GM21447 (cell line): ENCODE results near the gene HSPA4L.

ENCODE experiments used
- ATAC-seq: cut with Tn5 transposase; IDR thresholded peaks from one replicate; pipeline ENCODE4 v1.9.1; 2021; ENCODE audit not compliant: unreplicated experiment

Gene HSPA4L

DNA sequence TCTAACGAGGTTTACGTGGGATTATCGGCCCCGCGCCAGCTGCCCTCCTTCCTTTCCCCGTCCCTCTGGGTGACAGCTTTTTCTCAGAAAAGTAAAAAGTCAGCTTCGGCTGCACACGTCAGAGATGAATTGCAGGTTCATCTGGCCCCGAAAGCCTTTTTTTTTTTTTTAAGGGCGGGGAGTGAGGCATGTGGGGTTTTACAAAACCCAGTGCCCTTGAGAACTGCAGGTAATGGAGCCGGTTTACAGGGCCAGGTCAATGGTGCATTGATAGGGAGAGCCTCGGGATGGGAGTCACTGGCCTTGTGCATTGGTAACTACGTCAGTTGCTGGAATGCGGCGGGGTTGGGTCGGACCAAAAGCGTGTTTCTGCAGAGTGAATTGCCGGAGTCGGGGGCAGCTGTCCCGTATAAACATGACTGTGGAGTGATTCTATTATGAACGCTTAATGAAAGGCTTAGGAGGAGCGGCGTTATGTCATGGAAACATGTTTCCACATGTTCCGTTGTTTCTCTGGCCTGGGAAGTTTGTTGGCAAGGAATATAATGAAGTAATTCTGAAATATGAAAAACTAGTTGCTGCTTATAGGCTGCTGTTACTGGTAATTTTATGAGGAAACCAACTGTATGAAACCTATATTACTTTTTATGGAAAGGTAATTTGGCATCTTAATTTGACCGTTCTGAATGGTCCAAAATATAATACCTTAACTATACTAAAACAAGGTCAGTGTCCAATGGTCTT is 1.1 kb downstream of the HSPA4L start:
- peak; percentile 15 for ATAC-seq

DNA sequence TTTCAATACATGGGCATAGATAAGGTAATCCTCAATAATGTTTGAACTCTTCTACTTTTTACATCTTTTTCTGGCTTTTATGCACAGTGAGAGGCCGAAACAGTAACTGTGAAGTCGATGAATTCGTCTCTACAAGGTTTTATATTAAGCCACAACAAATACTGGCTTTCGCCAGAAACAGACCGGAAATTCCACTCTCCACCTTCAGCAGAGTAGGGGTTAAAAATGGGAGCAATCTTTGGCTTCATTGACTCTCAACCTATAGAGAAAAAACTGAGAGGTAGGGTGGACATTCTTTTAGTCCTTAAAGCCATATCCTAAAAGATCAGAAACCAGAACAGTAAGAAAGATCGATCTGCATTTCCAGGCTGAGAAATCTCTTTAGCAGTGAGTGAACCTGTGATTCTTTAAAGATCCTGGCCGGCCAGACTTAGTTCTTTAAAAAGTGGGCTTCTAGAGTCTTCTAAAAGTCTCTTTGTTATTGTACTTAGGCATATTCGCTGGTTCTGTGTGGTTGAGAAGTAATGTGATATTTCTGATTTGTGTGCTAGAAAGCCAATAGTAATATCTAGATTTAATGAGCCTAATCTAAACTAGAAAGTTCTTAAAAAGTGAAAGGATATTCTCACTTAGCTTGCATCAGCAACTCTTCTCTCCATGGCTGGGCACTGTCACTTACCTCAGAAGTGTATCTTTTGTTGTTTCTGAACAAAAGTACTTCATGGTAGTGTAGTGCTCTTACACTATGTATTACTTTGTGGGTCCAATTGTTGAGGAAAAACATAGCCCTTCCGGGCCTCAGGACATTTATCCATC is 2.0 kb downstream of the HSPA4L start:
- no peak for ATAC-seq

DNA sequence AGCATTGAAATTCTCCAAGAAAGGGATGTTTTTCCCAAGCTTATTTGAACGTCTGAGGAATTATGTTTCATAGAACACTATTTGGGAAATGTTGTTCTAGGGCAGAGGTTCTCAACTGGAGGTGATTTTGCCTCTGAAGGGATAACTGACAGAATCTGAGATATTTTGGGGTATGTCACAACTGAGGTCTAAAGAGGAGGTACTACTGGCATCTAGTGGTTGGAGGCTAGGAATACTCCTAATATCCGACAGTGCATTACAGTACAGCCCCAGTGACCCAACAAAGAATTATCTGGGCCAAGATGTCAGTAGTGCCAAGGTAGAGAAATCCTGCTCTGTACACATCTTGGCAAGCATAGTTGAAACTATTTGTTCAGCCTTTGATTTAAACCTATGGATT is 6.4 kb downstream of the HSPA4L start:
- ATAC-seq: peak; percentile 63

DNA sequence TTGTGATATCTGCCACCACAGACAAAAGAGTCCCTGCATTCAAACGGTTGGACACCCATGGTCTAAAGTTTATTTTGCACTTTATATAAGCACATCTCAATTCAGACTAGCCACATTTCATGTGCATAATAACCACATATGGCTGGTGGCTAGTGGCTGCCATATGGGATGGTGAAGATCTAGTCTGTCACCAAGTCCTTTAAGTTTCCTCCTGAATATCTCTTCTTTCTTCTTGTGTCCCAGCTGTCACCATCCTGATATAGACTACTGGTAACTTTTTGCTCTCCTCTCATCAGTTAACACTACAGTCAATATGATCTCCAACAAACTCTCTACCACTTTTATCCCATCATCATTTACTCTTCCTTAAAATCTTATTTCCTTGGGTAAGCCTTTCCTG is 9.3 kb downstream of the HSPA4L start:
- ATAC-seq: no peak

DNA sequence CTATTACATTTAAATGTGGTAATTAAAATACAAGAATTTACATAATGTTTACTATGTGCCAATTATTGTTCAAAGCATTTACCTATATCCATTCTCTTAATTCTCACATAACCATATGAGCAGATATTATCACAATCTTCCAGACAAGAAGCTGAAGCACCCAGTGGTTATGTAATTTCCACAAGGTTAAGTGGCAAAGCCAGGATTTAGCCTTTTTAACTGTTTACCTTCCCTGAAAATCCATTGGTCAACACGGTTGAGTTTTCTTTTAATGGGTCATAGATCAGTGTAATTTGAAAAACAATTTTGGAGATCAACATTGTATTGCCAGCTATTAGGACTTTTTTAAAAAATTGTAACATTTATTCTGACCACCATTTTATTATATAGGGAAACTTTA is 11.4 kb downstream of the HSPA4L start:
- no peak for ATAC-seq

DNA sequence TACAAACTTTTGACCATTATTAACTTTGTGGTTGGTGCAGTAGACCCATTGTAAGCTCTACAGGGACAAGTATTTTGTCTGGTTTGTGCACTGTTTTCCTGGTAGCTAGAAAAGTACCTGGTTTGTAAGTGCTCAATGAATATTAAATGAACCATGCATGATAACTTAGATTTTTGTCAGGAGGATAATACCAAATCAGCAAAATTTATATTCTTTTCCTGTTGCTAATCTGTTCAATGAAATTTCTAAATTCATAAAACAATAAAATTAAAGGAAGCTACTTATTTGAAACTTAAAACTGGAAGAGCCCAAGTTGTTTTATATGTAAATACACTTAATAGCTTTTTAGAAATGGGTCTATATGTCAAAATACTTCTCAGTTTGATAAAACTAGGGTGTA is 17.6 kb downstream of the HSPA4L start:
- no peak for ATAC-seq

DNA sequence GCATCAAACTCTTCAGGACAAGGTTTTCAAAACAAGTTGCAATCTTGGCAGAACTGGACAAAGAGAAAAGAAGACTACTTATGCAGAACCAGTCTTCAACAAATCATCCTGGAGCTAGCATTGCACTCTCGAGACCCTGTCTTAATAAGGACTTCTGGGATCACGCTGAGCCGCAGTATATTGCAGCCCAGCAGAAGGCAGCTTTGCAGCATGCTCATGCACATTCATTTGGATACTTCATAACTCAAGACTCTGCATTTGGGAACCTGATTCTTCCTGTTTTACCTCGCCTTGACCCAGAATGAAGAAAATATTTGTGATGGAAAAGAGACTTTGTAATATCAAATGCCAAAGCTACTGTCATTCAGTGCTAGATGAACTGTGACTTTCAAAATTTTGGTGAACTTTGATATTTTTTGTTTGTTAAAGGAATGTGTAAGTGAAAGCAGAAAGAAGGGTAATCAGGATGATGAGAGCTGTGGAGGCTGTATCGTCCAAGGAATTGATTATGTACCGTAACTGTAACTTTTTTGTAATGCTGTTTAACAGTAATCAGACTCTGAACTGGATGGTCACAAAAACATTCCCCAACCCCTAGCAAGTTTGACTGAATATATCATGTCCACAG is 27.2 kb downstream of the HSPA4L start:
- no peak for ATAC-seq

DNA sequence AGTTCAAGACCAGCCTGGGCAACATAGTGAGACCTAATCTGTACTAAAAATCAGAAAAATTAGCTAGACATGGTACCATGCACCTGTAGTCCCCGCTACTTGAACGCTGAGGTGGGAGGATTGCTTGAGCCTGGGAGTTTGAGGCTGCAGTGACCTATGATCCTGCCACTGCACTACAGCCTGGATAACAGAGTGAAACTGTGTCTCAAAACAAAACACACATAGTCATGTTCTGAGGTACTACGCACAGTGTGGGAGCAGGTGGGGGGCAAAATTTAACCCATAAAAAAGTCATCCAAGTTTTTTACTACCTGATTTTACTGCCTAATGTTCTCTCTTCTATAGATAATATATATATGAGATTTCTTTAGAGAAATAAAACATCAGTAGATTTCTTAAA is 28.4 kb downstream of the HSPA4L start:
- ATAC-seq: no peak

DNA sequence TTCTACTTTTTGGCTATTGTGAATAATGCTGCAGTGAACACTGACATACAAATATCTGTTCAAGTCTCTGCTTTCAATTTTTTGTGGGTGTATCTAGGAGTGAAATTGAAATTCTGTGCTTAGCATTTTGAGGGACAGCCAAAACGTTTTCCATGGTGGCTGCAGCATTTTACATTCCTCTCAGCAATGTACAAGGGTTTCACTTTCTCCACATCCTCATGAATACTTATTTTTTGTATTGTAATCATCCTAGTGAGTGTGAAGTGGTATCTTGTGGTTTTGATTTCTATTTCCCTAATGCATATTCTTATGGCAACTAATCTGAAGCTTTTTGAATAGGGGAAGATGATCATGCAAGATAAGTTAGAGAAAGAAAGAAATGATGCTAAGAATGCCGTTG is 40.3 kb downstream of the HSPA4L start:
- no peak for ATAC-seq

DNA sequence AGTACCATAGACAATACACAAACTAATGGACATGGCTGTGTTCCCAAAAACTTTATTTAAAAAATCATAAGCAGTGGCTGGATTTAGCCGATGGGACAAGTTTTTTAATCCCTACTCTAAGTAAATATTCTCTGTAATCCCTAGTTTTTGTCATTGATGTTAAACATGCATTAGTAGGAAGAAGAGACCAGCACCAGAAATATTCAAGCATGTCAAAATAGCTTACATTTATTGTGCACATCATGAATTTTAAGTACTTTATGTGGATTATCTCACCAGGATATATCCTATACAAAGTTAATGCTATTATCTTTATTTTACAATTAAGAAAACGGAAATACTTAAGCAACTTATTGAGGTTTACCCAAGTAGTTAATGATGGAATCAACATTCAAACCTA is 46.0 kb downstream of the HSPA4L start:
- ATAC-seq: no peak

DNA sequence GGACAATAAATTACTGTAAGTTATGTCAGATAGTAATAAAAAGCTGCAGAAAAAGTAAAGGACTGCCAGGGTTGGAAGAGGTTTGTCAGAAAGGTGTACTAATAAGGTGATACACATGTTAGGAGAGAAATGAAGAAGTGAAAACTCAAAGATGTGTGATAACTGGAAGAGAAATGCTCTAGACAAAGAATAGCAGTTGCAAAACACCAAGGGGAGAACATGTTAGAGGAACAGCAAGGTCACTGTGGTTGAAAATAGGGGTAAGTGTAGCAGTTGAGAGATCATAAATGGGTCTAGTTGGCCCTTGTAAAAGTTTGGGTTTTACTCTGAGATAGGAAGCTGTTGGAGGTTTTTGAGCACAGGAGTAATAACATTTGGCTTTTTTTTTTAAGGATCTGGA is 46.9 kb downstream of the HSPA4L start:
- ATAC-seq: peak; percentile 93

DNA sequence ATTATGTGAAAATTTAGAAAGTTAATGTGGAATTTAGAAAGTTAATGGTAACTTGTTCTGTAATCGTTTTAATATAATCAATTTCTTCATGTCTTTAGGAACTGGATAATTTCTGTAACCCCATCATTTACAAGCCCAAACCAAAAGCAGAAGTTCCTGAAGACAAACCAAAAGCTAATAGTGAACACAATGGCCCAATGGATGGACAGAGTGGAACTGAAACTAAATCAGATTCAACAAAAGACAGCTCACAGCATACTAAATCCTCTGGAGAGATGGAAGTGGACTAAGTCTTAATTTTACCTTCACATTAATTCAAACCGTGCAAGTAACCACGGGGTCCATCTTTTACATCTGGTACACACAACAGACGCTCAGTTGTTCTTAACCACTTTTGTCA is 50.5 kb downstream of the HSPA4L start:
- ATAC-seq: peak; percentile 63

DNA sequence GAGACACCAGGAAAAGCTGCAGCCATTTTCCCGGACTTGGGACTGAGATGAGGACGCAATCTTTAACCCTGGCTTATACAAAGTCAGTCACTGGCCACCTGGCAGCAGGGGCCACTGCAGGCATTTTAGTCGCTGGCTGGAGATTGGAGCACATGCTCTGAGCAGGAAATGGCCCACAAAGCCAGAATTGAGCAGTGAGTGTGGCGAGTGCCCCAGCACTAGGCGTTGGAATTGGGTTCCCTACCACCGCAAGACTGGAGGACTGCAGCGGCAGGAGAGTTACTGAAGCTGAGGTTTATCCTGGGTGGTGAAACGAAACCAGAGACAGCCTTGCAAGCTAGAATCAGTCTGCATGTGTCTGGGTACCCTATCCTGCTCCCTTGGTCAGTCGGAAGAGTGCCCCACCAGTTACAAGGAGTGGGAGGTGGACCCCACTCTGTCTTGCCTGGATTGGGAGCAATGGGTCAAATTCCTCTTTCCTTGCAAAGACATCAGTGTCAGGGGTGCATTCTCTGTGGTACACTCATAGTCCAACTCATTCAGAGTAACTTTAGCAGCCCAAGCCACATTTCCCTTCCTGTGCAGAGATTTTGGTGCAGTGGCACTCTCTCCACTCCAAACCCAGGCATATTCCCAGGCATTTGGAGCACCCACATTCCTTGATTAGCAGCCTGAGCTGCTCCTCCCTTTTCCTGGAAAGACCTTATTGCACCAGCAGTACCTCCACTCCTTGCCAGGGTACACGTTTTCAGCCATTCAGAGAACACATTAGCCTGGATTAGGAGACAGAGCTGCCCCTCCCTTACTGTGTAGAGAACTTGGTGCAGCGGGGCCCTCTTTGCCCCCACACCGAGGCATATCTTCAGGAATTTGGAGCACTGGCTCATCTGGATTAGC is 61.8 kb downstream of the HSPA4L start:
- ATAC-seq: no peak

DNA sequence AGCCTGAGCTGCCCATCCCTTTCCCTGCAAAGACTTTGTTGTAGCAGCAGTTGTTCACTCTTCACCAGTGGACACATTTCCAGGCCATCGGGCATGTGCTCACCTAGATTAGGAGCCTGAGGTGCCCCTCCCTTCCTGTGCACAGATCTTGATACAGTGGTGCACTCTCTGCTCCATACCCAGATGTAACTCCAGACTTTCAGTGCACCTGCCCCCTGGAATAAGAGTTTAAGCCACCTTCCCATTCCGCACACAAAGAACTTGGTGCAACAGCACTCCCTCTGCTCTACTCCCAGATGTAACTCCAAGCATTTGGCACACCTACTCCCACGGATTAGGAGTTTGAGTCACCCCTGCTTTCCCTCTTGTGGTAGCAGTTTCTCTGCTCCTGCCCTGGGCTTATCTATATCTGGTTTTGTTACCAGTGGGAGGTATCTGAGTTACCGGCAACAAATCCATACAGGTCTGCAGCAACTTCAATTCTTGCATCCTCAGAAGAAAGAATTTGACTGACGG is 62.5 kb downstream of the HSPA4L start:
- no peak for ATAC-seq

DNA sequence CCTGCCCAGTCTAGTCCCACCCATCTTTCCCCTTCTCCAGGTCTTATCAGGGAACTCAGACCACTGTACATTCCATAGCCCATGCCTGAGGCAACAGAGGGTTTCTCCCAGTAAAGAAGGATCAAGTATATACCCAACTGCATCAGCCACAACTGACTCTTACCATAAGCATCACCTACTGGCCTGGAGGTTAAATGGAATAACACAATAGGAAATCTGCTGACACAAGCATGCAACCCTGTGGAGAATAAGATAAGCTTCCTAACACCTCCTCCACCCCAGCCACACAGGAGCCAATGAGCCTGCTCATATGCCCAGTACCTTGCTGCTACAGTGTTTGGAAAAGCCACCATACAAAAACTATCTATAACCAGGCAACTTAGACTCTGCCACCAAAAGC is 63.9 kb downstream of the HSPA4L start:
- no peak for ATAC-seq

DNA sequence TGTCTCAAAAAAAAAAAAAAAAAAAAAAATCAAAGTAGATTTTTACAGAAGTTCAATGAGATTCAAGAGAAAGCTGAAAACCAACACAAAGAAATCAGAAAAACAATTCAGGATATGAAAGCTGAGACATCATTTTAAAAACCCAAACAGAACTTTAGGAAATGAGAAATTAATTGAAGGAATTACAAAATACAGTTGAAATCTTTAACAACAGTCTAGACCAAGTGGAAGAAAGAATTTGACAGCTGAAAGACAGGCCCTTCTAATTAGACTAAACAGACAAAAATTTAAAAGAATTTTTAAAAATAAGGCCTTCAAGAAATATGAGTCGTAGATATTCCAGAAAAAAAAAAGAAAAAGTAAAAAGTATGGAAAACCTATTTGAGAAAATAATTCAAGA is 64.6 kb downstream of the HSPA4L start:
- ATAC-seq: no peak

DNA sequence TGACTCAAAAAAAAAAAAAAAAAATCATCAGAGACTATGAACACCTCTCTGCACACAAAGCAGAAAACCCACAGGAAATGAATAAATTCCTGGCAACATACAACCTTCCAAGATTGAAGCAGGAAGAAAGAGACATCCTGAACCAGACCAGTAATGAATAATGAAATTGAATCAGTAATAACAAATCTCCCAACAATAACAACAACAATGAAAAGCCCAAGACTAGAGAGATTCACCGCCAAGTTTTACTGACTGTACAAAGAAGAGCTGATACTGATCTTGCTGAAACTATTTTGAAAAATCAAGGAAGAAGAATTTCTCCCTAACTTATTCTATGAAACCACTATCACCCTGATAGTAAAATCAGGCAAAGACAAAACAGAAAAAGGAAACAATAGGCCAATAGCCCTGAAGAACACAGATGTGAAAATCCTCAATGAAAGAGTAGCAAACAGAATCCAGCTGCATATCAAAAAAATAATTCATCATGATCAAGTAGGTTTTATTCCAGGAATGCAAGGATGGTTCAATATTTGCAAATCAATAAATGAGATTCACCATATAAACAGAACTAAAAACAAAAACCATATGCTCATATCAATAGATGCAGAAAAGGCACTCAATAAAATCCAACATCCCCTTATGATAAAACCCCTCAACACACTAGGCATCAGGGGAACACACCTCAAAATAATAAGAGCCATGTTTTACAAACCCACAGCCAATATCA is 67.5 kb downstream of the HSPA4L start:
- no peak for ATAC-seq

DNA sequence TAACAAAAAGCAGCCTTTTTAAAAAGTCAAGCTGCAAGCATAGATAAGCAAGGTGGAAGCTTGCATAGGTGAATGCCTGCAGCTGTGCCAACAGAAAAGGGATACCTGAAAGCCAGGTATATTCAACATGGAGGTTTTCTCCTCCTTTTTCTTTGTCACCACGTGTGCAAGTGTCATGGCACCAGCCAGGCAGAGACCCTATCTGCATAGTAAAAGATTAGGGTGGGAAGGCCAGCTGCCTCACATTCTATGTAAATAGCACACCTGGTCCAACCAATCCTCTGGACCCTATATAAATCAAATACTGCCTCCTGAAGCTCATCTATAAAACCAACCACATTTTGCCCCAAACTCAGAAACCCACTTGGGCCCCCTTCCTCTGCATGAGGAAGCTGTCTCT is 70.5 kb downstream of the HSPA4L start:
- no peak for ATAC-seq

DNA sequence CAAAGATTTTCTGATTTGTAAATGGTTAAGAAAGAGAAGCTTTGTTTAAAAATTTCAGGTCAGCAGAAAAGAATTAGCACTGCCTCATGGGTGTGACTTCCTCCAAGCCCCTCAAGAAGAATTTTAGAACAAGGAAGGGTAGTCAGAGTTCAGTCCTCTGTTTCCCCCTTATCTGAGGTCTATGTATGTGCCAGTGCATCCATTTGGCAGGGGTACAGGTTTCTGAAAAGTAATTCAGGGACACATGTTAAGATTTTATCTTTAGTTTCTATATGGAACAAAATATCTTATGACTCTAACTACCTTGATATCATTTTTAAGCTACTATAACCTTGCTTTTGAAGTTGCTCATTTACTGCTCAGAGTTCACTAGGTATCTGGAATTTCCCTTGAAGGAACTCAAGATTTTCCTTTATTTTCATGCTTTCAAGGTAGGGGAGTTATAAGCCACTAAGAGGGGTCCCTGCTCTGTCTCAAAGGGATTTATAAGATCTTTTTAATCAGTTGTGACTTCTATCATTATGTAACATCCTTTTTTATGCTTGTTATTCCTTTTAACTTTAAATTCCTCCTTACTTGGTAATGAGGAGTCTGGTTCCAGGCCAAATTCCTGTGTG is 74.2 kb downstream of the HSPA4L start:
- peak; percentile 12 for ATAC-seq
